BLaER1 treated with 17β-estradiol and CSF1 and Interleukin-3, amounts not matched to agents 10 nM and 100 nM (cell line): Measurements from ENCODE around the gene KL.

ENCODE experiments used
- H3K27ac ChIP-seq, 11 experiments: shearing (Covaris generic); formaldehyde crosslinking; 2 replicates each; pipeline ENCODE4 v1.8.1; 2022
- H3K27me3 ChIP-seq, 11 experiments: shearing (Covaris generic); formaldehyde crosslinking; 2 replicates each; pipeline ENCODE4 v1.8.1; 2022
- H3K36me3 ChIP-seq, 11 experiments: shearing (Covaris generic); formaldehyde crosslinking; 2 replicates each; pipeline ENCODE4 v1.8.1; 2022
- H3K4me1 ChIP-seq, 10 experiments: shearing (Covaris generic); formaldehyde crosslinking; 2 replicates each; pipeline ENCODE4 v1.8.1; 2022
- H3K4me2 ChIP-seq, 11 experiments: shearing (Covaris generic); formaldehyde crosslinking; 2 replicates each; pipeline ENCODE4 v1.8.1; 2022
- H3K4me3 ChIP-seq, 10 experiments: shearing (Covaris generic); formaldehyde crosslinking; 2 replicates each; pipeline ENCODE4 v1.8.1; 2022
- H3K9ac ChIP-seq, 11 experiments: shearing (Covaris generic); formaldehyde crosslinking; 2 replicates each; pipeline ENCODE4 v1.8.1; 2022
- H3K9me3 ChIP-seq, 11 experiments: shearing (Covaris generic); formaldehyde crosslinking; replicated peaks in 1 of 11; 2 replicates each; pipeline ENCODE4 v1.8.1; 2022
- H4K20me1 ChIP-seq, 11 experiments: shearing (Covaris generic); formaldehyde crosslinking; 2 replicates each; pipeline ENCODE4 v1.8.1; 2022
- Cebpa-rat ChIP-seq, 11 experiments: shearing (Covaris generic); IDR thresholded peaks; 2 replicates each; pipeline ENCODE4 v1.8.1; 2022

The KL gene

GRCh38 chr13:33060815-33061214, 44.6 kb downstream of the KL start:
- Histone ChIP-seq H3K4me3 (no peak overlapping the region), H3K27ac (no peak overlapping the region), H3K4me1 (peaks cover 0 to 19% (median 0%) of the 10 kb centered on the region in 10 experiments; a peak in 4 of 20 replicates), H3K9ac (no peak overlapping the region), H4K20me1 (no peaks in the 10 kb centered on the region), H3K27me3 (no peaks in the 10 kb centered on the region), H3K4me2 (no peak overlapping the region), H3K9me3 (peaks cover 0 to 7% (median 0%) of the 10 kb centered on the region in 11 experiments; a peak in 1 of 22 replicates), H3K36me3 (no peaks in the 10 kb centered on the region)
- TF ChIP-seq Cebpa-rat (IDR thresholded peaks at IDR 0.05): no peak

- H3K36me3 ChIP-seq: no peaks in the 10 kb centered on the region
- no peak overlapping the region for H3K4me2 ChIP-seq
- H3K27ac ChIP-seq: no peak overlapping the region
- H3K4me1 ChIP-seq: no peaks in the 10 kb centered on the region
- no peak for TF ChIP-seq Cebpa-rat (IDR thresholded peaks at IDR 0.05)
- H3K27me3 ChIP-seq: no peaks in the 10 kb centered on the region
- H4K20me1 ChIP-seq: no peaks in the 10 kb centered on the region
- peaks cover 0 to 11% (median 0%) of the 10 kb centered on the region in 11 experiments; a peak in 2 of 22 replicates for H3K9me3 ChIP-seq
- no peak overlapping the region for H3K4me3 ChIP-seq
- no peak overlapping the region for H3K9ac ChIP-seq
These were observed 50.1 kb downstream of the KL start for GRCh38 chr13:33066329-33066728.

- no peaks in the 10 kb centered on the region for H4K20me1 ChIP-seq
These were observed 53.1 kb downstream of the KL start for GRCh38 chr13:33069365-33069764.

DNA sequence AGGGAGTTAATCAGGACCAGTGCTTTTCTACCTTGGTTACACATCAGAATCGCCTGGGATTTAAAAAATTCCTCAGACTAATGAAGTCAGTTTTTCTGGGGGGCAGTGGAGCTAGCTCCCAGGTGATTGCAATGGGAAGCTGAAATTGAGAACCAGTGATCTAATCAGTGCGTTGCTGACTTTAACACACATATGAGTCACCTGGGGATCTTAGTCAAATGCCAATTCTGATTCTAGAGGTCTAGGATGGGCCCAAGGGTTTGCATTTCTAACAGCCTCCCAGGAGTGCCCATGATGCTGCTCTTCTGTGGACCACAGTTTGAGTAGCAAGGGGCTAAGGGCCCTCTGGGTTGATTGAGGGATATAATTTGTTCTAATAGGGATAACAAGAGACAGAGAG, 54.5 kb downstream of the KL start:
- no peaks in the 10 kb centered on the region for H3K36me3 ChIP-seq
- no peaks in the 10 kb centered on the region for H4K20me1 ChIP-seq
- H3K4me2 ChIP-seq: no peak overlapping the region
- H3K9me3 ChIP-seq: peaks cover 0 to 11% (median 0%) of the 10 kb centered on the region in 11 experiments; a peak in 1 of 22 replicates
- H3K4me3 ChIP-seq: no peak overlapping the region
- no peaks in the 10 kb centered on the region for H3K4me1 ChIP-seq
- no peak overlapping the region for H3K9ac ChIP-seq
- TF ChIP-seq Cebpa-rat (IDR thresholded peaks at IDR 0.05): no peak
- H3K27ac ChIP-seq: no peak overlapping the region
- H3K27me3 ChIP-seq: no peaks in the 10 kb centered on the region

More at GRCh38 chr13:33069365-33069764, 53.1 kb downstream of the KL start:
- Histone ChIP-seq H3K4me3 (no peak overlapping the region), H3K27ac (no peak overlapping the region), H3K36me3 (no peaks in the 10 kb centered on the region), H3K4me1 (no peaks in the 10 kb centered on the region), H3K9ac (no peak overlapping the region), H3K27me3 (no peaks in the 10 kb centered on the region), H3K9me3 (peaks cover 0 to 11% (median 0%) of the 10 kb centered on the region in 11 experiments; a peak in 1 of 22 replicates), H3K4me2 (no peak overlapping the region)
- no peak for TF ChIP-seq Cebpa-rat (IDR thresholded peaks at IDR 0.05)

DNA sequence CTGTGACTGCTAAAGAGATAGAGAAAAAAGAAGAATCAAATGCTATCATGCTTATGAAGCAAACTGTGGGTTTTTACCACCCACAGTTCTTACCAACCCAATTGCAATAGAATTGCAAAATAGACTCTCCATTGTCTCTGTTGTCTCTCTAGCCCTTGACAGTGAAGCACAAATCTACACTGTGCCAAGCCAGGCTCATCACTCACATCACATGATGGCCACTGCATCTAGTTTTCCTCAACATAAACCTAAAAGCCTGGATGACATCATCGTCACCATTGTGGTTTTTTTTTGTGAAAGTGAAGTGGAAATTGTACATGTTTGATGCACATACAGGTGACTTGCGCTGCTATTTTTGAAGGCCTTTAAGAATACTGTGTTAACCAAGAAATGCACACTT, 56.1 kb downstream of the KL start:
- H3K4me1 ChIP-seq: no peaks in the 10 kb centered on the region
- no peaks in the 10 kb centered on the region for H3K36me3 ChIP-seq
- H3K9me3 ChIP-seq: peaks cover 0 to 5% (median 0%) of the 10 kb centered on the region in 11 experiments; a peak in 1 of 22 replicates
- H3K27ac ChIP-seq: no peak overlapping the region
- H3K4me2 ChIP-seq: no peak overlapping the region
- no peaks in the 10 kb centered on the region for H4K20me1 ChIP-seq
- H3K9ac ChIP-seq: no peak overlapping the region
- no peak for TF ChIP-seq Cebpa-rat (IDR thresholded peaks at IDR 0.05)
- H3K4me3 ChIP-seq: no peak overlapping the region
- H3K27me3 ChIP-seq: no peaks in the 10 kb centered on the region

GRCh38 chr13:33072759-33073158, 56.5 kb downstream of the KL start:
- no peak for TF ChIP-seq Cebpa-rat (IDR thresholded peaks at IDR 0.05)
- no peak overlapping the region for H3K4me2 ChIP-seq
- H3K9me3 ChIP-seq: peaks cover 0 to 5% (median 0%) of the 10 kb centered on the region in 11 experiments; a peak in 1 of 22 replicates

GRCh38 chr13:33073338-33073737, 57.1 kb downstream of the KL start:
- Histone ChIP-seq H3K9me3 (peaks cover 0 to 5% (median 0%) of the 10 kb centered on the region in 11 experiments; a peak in 1 of 22 replicates), H3K27ac (no peak overlapping the region), H3K36me3 (no peaks in the 10 kb centered on the region), H3K4me3 (no peak overlapping the region), H4K20me1 (no peaks in the 10 kb centered on the region), H3K27me3 (no peaks in the 10 kb centered on the region), H3K9ac (no peak overlapping the region), H3K4me2 (no peak overlapping the region), H3K4me1 (no peaks in the 10 kb centered on the region)
- TF ChIP-seq Cebpa-rat (IDR thresholded peaks at IDR 0.05): no peak

More at GRCh38 chr13:33072759-33073158, 56.5 kb downstream of the KL start:
- H4K20me1 ChIP-seq: no peaks in the 10 kb centered on the region
- H3K4me1 ChIP-seq: no peaks in the 10 kb centered on the region
- no peaks in the 10 kb centered on the region for H3K27me3 ChIP-seq
- H3K4me3 ChIP-seq: no peak overlapping the region
- no peak overlapping the region for H3K27ac ChIP-seq
- no peak overlapping the region for H3K9ac ChIP-seq
- no peaks in the 10 kb centered on the region for H3K36me3 ChIP-seq

GRCh38 chr13:33076001-33076992, 60.1 kb downstream of the KL start:
- Histone ChIP-seq H3K36me3 (no peaks in the 10 kb centered on the region), H3K4me1 (peaks cover 3 to 17% (median 13%) of the 10 kb centered on the region in 10 experiments; a peak in 18 of 20 replicates), H4K20me1 (no peaks in the 10 kb centered on the region), H3K27me3 (no peaks in the 10 kb centered on the region), H3K4me3 (no peak overlapping the region), H3K4me2 (no peak overlapping the region), H3K9me3 (peaks cover 0 to 8% (median 0%) of the 10 kb centered on the region in 11 experiments; a peak in 2 of 22 replicates), H3K27ac (no peak overlapping the region), H3K9ac (no peak overlapping the region)
- no peak for TF ChIP-seq Cebpa-rat (IDR thresholded peaks at IDR 0.05)

GRCh38 chr13:33078263-33078662, 62.0 kb downstream of the KL start:
- no peaks in the 10 kb centered on the region for H3K27me3 ChIP-seq
- H3K4me2 ChIP-seq: no peak overlapping the region
- H4K20me1 ChIP-seq: no peaks in the 10 kb centered on the region
- TF ChIP-seq Cebpa-rat (IDR thresholded peaks at IDR 0.05): no peak
- H3K9me3 ChIP-seq: peaks cover 0 to 13% (median 0%) of the 10 kb centered on the region in 11 experiments; a peak in 3 of 22 replicates
- H3K9ac ChIP-seq: no peak overlapping the region
- H3K36me3 ChIP-seq: no peaks in the 10 kb centered on the region
- no peak overlapping the region for H3K4me3 ChIP-seq
- H3K27ac ChIP-seq: no peak overlapping the region
- H3K4me1 ChIP-seq: peaks cover 8 to 23% (median 19%) of the 10 kb centered on the region in 10 experiments; a peak in 18 of 20 replicates
